Fibroblast of lung (primary cell): ENCODE data around the gene CCNB1IP1. TPM values are rescaled to one million over a fixed set of nuclear protein-coding genes. Genes with fewer than 3 reads are reported as not detected.

Experiments
- DNase-seq, 2 donors: peaks; one replicate each; pipeline versions ENCODE4 v3.0.0 to v3.0.0-alpha.2; 2010; ENCODE audit warnings: low read depth in 2 of 2
- H2AFZ ChIP-seq: 2 replicates; pipeline ENCODE4 v1.5.1; 2012; ENCODE audit warnings: low read length, control low read depth, inconsistent platforms
- H3K27ac ChIP-seq: 2 replicates; pipeline ENCODE4 v1.5.1; 2011; ENCODE audit warnings: low read length, control low read depth; ENCODE audit not compliant: insufficient read depth
- H3K27me3 ChIP-seq: 2 replicates; pipeline ENCODE4 v1.5.1; 2011; ENCODE audit warnings: mild to moderate bottlenecking, low read length; ENCODE audit not compliant: control insufficient read depth, insufficient read depth
- H3K36me3 ChIP-seq: 2 replicates; pipeline ENCODE4 v1.5.1; 2011; ENCODE audit warnings: low read length; ENCODE audit not compliant: control insufficient read depth, insufficient read depth
- H3K4me1 ChIP-seq: 2 replicates; pipeline ENCODE4 v1.5.1; 2011; ENCODE audit warnings: low read length; ENCODE audit not compliant: control insufficient read depth, insufficient read depth; ENCODE audit errors: extremely low read depth
- H3K4me2 ChIP-seq: 2 replicates; pipeline ENCODE4 v1.5.1; 2011; ENCODE audit warnings: low read length, control low read depth; ENCODE audit not compliant: insufficient read depth; ENCODE audit errors: extremely low read depth
- H3K4me3 ChIP-seq, 4 experiments: fragments of 200-600 bp in 1 of 4; sonication (generic) in 1 of 4; replicated peaks in 1 of 4; 2 replicates each; pipeline ENCODE4 v1.5.1; 2011 to 2016; ENCODE audit warnings: low read length in 4 of 4, low read depth in 3 of 4, mild to moderate bottlenecking in 3 of 4, control low read depth in 2 of 4, inconsistent platforms in 1 of 4, mixed read lengths in 1 of 4; ENCODE audit not compliant: insufficient read depth in 1 of 4; ENCODE audit errors: control extremely low read depth in 1 of 4
- H3K79me2 ChIP-seq: 2 replicates; pipeline ENCODE4 v1.5.1; 2012; ENCODE audit warnings: mild to moderate bottlenecking, low read length, inconsistent platforms; ENCODE audit not compliant: control insufficient read depth, insufficient read depth
- H3K9ac ChIP-seq: 2 replicates; pipeline ENCODE4 v1.5.1; 2011; ENCODE audit warnings: mild to moderate bottlenecking, low read length, control low read depth; ENCODE audit not compliant: insufficient read depth
- H3K9me3 ChIP-seq: 2 replicates; pipeline ENCODE4 v1.5.1; 2012; ENCODE audit warnings: low read depth, low read length; ENCODE audit not compliant: control insufficient read depth, insufficient read depth
- H4K20me1 ChIP-seq: 2 replicates; pipeline ENCODE4 v1.5.1; 2011; ENCODE audit warnings: low read length; ENCODE audit not compliant: control insufficient read depth, insufficient read depth; ENCODE audit errors: extremely low read depth
- CTCF ChIP-seq, 2 donors: IDR thresholded peaks in 1 of 2; conservative IDR thresholded peaks in 1 of 2; 1 replicate in 1 of 2; 2 replicates in 1 of 2; pipeline ENCODE4 v1.5.1; 2011 to 2012; ENCODE audit warnings: low read length in 2 of 2, control low read depth in 1 of 2, inconsistent platforms in 1 of 2, low read depth in 1 of 2, mild to moderate bottlenecking in 1 of 2
- EZH2 ChIP-seq: IDR thresholded peaks from 2 replicates; pipeline ENCODE4 v1.5.1; 2012; ENCODE audit warnings: low read length, control low read depth, mild to moderate bottlenecking; ENCODE audit errors: missing control alignments
- polyA plus RNA-seq, 2 donors: library from polyadenylated mRNA; depleted of rRNA in 1 of 2; stranded (reverse) in 1 of 2; unstranded in 1 of 2; fragments of >200 nt; gene quantifications; 2 replicates each; pipeline ENCODE4 v1.2.1, GENCODE V29; 2011 to 2012; ENCODE audit warnings: missing spikeins in 1 of 2
- total RNA-seq: library from RNA; depleted of rRNA; stranded (reverse); fragments of >200 nt; gene quantifications from 2 replicates; pipeline ENCODE4 v1.2.1, GENCODE V29; 2014

CCNB1IP1 gene
- total and polyA plus RNA-seq, 2 donors (not counting 1 experiment from before 2014, with no cell fraction given) = 48.5 to 77.5 TPM

GRCh38 chr14:20334017-20334416 is 938 bp upstream of the CCNB1IP1 start:
- no peak overlapping the region for H2AFZ ChIP-seq
- H3K79me2 ChIP-seq = peaks cover 32% of the 10 kb centered on the region
- H3K27ac ChIP-seq = no peak overlapping the region
- H3K36me3 ChIP-seq = no peaks in the 10 kb centered on the region
- H3K4me3 ChIP-seq = no peak overlapping the region
- no peak for DNase-seq
- TF ChIP-seq CTCF (conservative IDR thresholded peaks at IDR 0.05 in 1 of 2, IDR thresholded peaks at IDR 0.05 in 1 of 2; ENCODE audit: low read depth in 1 of 2, low read length in 2 of 2) (no peak), EZH2 (no peak)
- no peaks in the 10 kb centered on the region for H4K20me1 ChIP-seq
- no peaks in the 10 kb centered on the region for H3K4me1 ChIP-seq
- no peaks in the 10 kb centered on the region for H3K9me3 ChIP-seq
- H3K4me2 ChIP-seq = no peak overlapping the region
- H3K27me3 ChIP-seq = no peaks in the 10 kb centered on the region
- no peak overlapping the region for H3K9ac ChIP-seq

GRCh38 chr14:20333494-20333841 is 389 bp upstream of the CCNB1IP1 start:
- Histone ChIP-seq H3K4me2 (peak overlapping the region; percentile 20), H3K27ac (peak overlapping the region; percentile 73), H2AFZ (peak overlapping the region; percentile 82), H3K9ac (no peak overlapping the region), H3K79me2 (peaks cover 33% of the 10 kb centered on the region), H3K4me3 (peak overlapping the region; percentile 61 to 79 (median 71)), H3K9me3 (no peaks in the 10 kb centered on the region), H4K20me1 (no peaks in the 10 kb centered on the region), H3K4me1 (no peaks in the 10 kb centered on the region), H3K27me3 (no peaks in the 10 kb centered on the region), H3K36me3 (no peaks in the 10 kb centered on the region)
- DNase-seq = no peak
- TF ChIP-seq CTCF (conservative IDR thresholded peaks at IDR 0.05 in 1 of 2, IDR thresholded peaks at IDR 0.05 in 1 of 2; ENCODE audit: low read depth in 1 of 2, low read length in 2 of 2) = no peak
- no peak for TF ChIP-seq EZH2

- H2AFZ ChIP-seq = no peak overlapping the region
- no peaks in the 10 kb centered on the region for H3K27me3 ChIP-seq
- peak; percentile 8 to 11 for DNase-seq
- H3K27ac ChIP-seq = peak overlapping the region; percentile 73
- H3K9ac ChIP-seq = no peak overlapping the region
- peaks cover 33% of the 10 kb centered on the region for H3K79me2 ChIP-seq
- H3K36me3 ChIP-seq = no peaks in the 10 kb centered on the region
- no peaks in the 10 kb centered on the region for H4K20me1 ChIP-seq
- peak overlapping the region; percentile 20 for H3K4me2 ChIP-seq
- no peak for TF ChIP-seq EZH2
- no peak for TF ChIP-seq CTCF (conservative IDR thresholded peaks at IDR 0.05 in 1 of 2, IDR thresholded peaks at IDR 0.05 in 1 of 2; ENCODE audit: low read depth in 1 of 2, low read length in 2 of 2)
- no peaks in the 10 kb centered on the region for H3K9me3 ChIP-seq
- H3K4me1 ChIP-seq = no peaks in the 10 kb centered on the region
- peak overlapping the region; percentile 61 to 79 (median 71) for H3K4me3 ChIP-seq
Measured at GRCh38 chr14:20332431-20332787, 670 bp downstream of the CCNB1IP1 start.
